ENCODE measurements around the gene POR.

POR gene

GRCh38 chr7:75971961-75972763 lies 57.2 kb downstream of the POR start:
- no peaks in the 10 kb centered on the region for H3K79me2 ChIP-seq (ENCODE audit: insufficient read depth, low read length)

GRCh38 chr7:75977743-75978142 lies 62.8 kb downstream of the POR start:
- H3K9me3 ChIP-seq (ENCODE audit: insufficient read depth, low read depth, low read length) = no peaks in the 10 kb centered on the region
- no peaks in the 10 kb centered on the region for H3K4me1 ChIP-seq (ENCODE audit: insufficient read depth, low read length, poor library complexity, severe bottlenecking)
- H3K4me2 ChIP-seq (ENCODE audit: low read depth, low read length, poor library complexity, severe bottlenecking) = no peak overlapping the region
- H3K36me3 ChIP-seq (ENCODE audit: insufficient read depth, low read length) = peaks cover 22% of the 10 kb centered on the region; the same call in 1 of the 2 replicates
- H3K9me2 ChIP-seq (replicated peaks; ENCODE audit: low read depth, low read length) = no peaks in the 10 kb centered on the region
- TF ChIP-seq CTCF (conservative IDR thresholded peaks at IDR 0.05; ENCODE audit: low read length) (no peak), EZH2phosphoT487 (IDR thresholded peaks at IDR 0.05; ENCODE audit: borderline replicate concordance) (no peak)
- no peaks in the 10 kb centered on the region for H3K27me3 ChIP-seq (ENCODE audit: insufficient read depth, low read length, poor library complexity, severe bottlenecking)
- no peaks in the 10 kb centered on the region for H4K20me1 ChIP-seq (ENCODE audit: insufficient read depth, low read length, poor library complexity, severe bottlenecking)
- no peak overlapping the region for H3K4me3 ChIP-seq (ENCODE audit: low read length, poor library complexity, severe bottlenecking)
- no peaks in the 10 kb centered on the region for H3K79me2 ChIP-seq (ENCODE audit: insufficient read depth, low read length)
- no peaks in the 10 kb centered on the region for H3F3A ChIP-seq (ENCODE audit: low read depth)
- H2AFZ ChIP-seq (ENCODE audit: low read length) = no peak overlapping the region
- H3K9ac ChIP-seq (ENCODE audit: low read depth, low read length, poor library complexity, severe bottlenecking) = no peak overlapping the region

More at GRCh38 chr7:75971961-75972763, 57.2 kb downstream of the POR start:
- H4K20me1 ChIP-seq (ENCODE audit: insufficient read depth, low read length, poor library complexity, severe bottlenecking) = no peaks in the 10 kb centered on the region
- no peak overlapping the region for H3K9ac ChIP-seq (ENCODE audit: low read depth, low read length, poor library complexity, severe bottlenecking)
- H3K9me3 ChIP-seq (ENCODE audit: insufficient read depth, low read depth, low read length) = no peaks in the 10 kb centered on the region
- H3K27me3 ChIP-seq (ENCODE audit: insufficient read depth, low read length, poor library complexity, severe bottlenecking) = no peaks in the 10 kb centered on the region
- no peak for TF ChIP-seq EZH2phosphoT487 (IDR thresholded peaks at IDR 0.05; ENCODE audit: borderline replicate concordance)
- TF ChIP-seq CTCF (conservative IDR thresholded peaks at IDR 0.05; ENCODE audit: low read length) = no peak; the same call in 1 of the 2 replicates
- no peak overlapping the region for H3K4me2 ChIP-seq (ENCODE audit: low read depth, low read length, poor library complexity, severe bottlenecking)
- H3K4me1 ChIP-seq (ENCODE audit: insufficient read depth, low read length, poor library complexity, severe bottlenecking) = no peaks in the 10 kb centered on the region
- H3K9me2 ChIP-seq (replicated peaks; ENCODE audit: low read depth, low read length) = no peaks in the 10 kb centered on the region
- H2AFZ ChIP-seq (ENCODE audit: low read length) = no peak overlapping the region
- H3K36me3 ChIP-seq (ENCODE audit: insufficient read depth, low read length) = peaks cover 6% of the 10 kb centered on the region; the same call in 1 of the 2 replicates
- H3K4me3 ChIP-seq (ENCODE audit: low read length, poor library complexity, severe bottlenecking) = no peak overlapping the region
- H3F3A ChIP-seq (ENCODE audit: low read depth) = no peaks in the 10 kb centered on the region

GRCh38 chr7:75979759-75980429 lies 64.9 kb downstream of the POR start:
- H2AFZ ChIP-seq (ENCODE audit: low read length) = no peak overlapping the region
- no peaks in the 10 kb centered on the region for H3F3A ChIP-seq (ENCODE audit: low read depth)
- H3K27me3 ChIP-seq (ENCODE audit: insufficient read depth, low read length, poor library complexity, severe bottlenecking) = no peaks in the 10 kb centered on the region
- H3K4me1 ChIP-seq (ENCODE audit: insufficient read depth, low read length, poor library complexity, severe bottlenecking) = no peaks in the 10 kb centered on the region
- H3K9me3 ChIP-seq (ENCODE audit: insufficient read depth, low read depth, low read length) = no peaks in the 10 kb centered on the region
- H3K36me3 ChIP-seq (ENCODE audit: insufficient read depth, low read length) = peaks cover 17% of the 10 kb centered on the region; the same call in 1 of the 2 replicates
- H3K79me2 ChIP-seq (ENCODE audit: insufficient read depth, low read length) = no peaks in the 10 kb centered on the region
- no peak overlapping the region for H3K9ac ChIP-seq (ENCODE audit: low read depth, low read length, poor library complexity, severe bottlenecking)
- H3K4me2 ChIP-seq (ENCODE audit: low read depth, low read length, poor library complexity, severe bottlenecking) = no peak overlapping the region
- H3K9me2 ChIP-seq (replicated peaks; ENCODE audit: low read depth, low read length) = no peaks in the 10 kb centered on the region
- no peaks in the 10 kb centered on the region for H4K20me1 ChIP-seq (ENCODE audit: insufficient read depth, low read length, poor library complexity, severe bottlenecking)
- H3K4me3 ChIP-seq (ENCODE audit: low read length, poor library complexity, severe bottlenecking) = no peak overlapping the region
- TF ChIP-seq EZH2phosphoT487 (IDR thresholded peaks at IDR 0.05; ENCODE audit: borderline replicate concordance) = no peak
- no peak for TF ChIP-seq CTCF (conservative IDR thresholded peaks at IDR 0.05; ENCODE audit: low read length)

All from Loucy (cell line).